ENCODE results near the gene TP53INP2. TPM values are rescaled to one million over a fixed set of nuclear protein-coding genes. Genes with fewer than 3 reads are reported as not detected.

The TP53INP2 gene
- total and polyA plus RNA-seq, 2 donors (not counting 1 experiment from before 2014, with no cell fraction given) = 7.7 to 14.7 TPM

GRCh38 chr20:34750484-34750883, 46.3 kb downstream of the TP53INP2 start:
- no peak overlapping the region for H3K27ac Mint-ChIP-seq
- H3K36me3 ChIP-seq (replicated peaks in 1 of 2; ENCODE audit: control extremely low read depth in 1 of 2, control insufficient read depth in 1 of 2, extremely low read depth in 1 of 2, insufficient read depth in 2 of 2, low read length in 1 of 2) = peaks cover 23 to 43% of the 10 kb centered on the region in 2 experiments
- DNase-seq = no peak

GRCh38 chr20:34751453-34751852, 47.3 kb downstream of the TP53INP2 start:
- no peak overlapping the region for H3K27ac Mint-ChIP-seq
- CTCF ChIA-PET = interaction anchor here (1.1 kb wide), 1 partner anchor 439 kb away, joined by 3 read pairs; no protein-coding TSS in a partner anchor
- POLR2A ChIA-PET = interaction anchor here (0.6 kb wide), 1 partner anchor 38 kb away, joined by 3 read pairs; no protein-coding TSS in a partner anchor

More at GRCh38 chr20:34750484-34750883, 46.3 kb downstream of the TP53INP2 start:
- H3K4me3 Mint-ChIP-seq = no peak overlapping the region
- no peak overlapping the region for H3K4me3 ChIP-seq (ENCODE audit: control extremely low read depth in 1 of 5, extremely low read depth in 1 of 5, insufficient read depth in 1 of 5, low read depth in 2 of 5, low read length in 4 of 5)
- no peaks in the 10 kb centered on the region for H4K20me1 ChIP-seq (ENCODE audit: control insufficient read depth, insufficient read depth, low read length, poor library complexity, severe bottlenecking)
- TF ChIP-seq CTCF (IDR thresholded peaks at IDR 0.05) (no peak), EZH2 (IDR thresholded peaks at IDR 0.05; ENCODE audit: borderline replicate concordance, insufficient read depth, low read depth, low read length, poor library complexity, severe bottlenecking) (no peak)
- POLR2A ChIA-PET = no interaction called here
- no peaks in the 10 kb centered on the region for H3K9me3 ChIP-seq (ENCODE audit: control extremely low read depth in 1 of 3, control insufficient read depth in 2 of 3, insufficient read depth in 1 of 3, low read length in 2 of 3)
- no peak overlapping the region for H3K4me2 ChIP-seq (replicated peaks; ENCODE audit: low read depth, low read length, poor library complexity, severe bottlenecking)
- CTCF ChIA-PET = interaction anchor here (0.6 kb wide), 1 partner anchor 560 kb away, joined by 3 read pairs; no protein-coding TSS in a partner anchor
- H3K79me2 ChIP-seq (ENCODE audit: control insufficient read depth, insufficient read depth, low read length) = no peaks in the 10 kb centered on the region
- WGBS (ENCODE audit: insufficient coverage) = 100% methylated on average over 1 of the region's 2 CpGs
- H3K4me1 Mint-ChIP-seq = no peaks in the 10 kb centered on the region
- H3K27me3 ChIP-seq (replicated peaks in 1 of 4; ENCODE audit: control extremely low read depth in 1 of 4, control insufficient read depth in 3 of 4, insufficient read depth in 4 of 4, low read length in 3 of 4) = no peaks in the 10 kb centered on the region
- H3K27me3 Mint-ChIP-seq = no peaks in the 10 kb centered on the region
- H3K9me3 Mint-ChIP-seq (ENCODE audit: insufficient read depth) = no peaks in the 10 kb centered on the region
- no peak overlapping the region for H3K9ac ChIP-seq (ENCODE audit: low read length)
- H3K27ac ChIP-seq (ENCODE audit: low read length in 2 of 2) = no peak overlapping the region
- intact Hi-C loops (cut with micrococcal nuclease) = no loop called here
- no peak overlapping the region for H2AFZ ChIP-seq (ENCODE audit: insufficient read depth, low read depth, low read length, poor library complexity, severe bottlenecking)
- no peak for ATAC-seq (ENCODE audit: low read depth)
- H3K4me1 ChIP-seq (ENCODE audit: control insufficient read depth in 2 of 2, insufficient read depth in 2 of 2, low read length in 2 of 2) = no peaks in the 10 kb centered on the region

More at GRCh38 chr20:34751453-34751852, 47.3 kb downstream of the TP53INP2 start:
- H3K4me1 Mint-ChIP-seq = no peaks in the 10 kb centered on the region
- Histone ChIP-seq H3K27me3 (replicated peaks in 1 of 4; ENCODE audit: control extremely low read depth in 1 of 4, control insufficient read depth in 3 of 4, insufficient read depth in 4 of 4, low read length in 3 of 4) (no peaks in the 10 kb centered on the region), H3K36me3 (replicated peaks in 1 of 2; ENCODE audit: control extremely low read depth in 1 of 2, control insufficient read depth in 1 of 2, extremely low read depth in 1 of 2, insufficient read depth in 2 of 2, low read length in 1 of 2) (peaks cover 26 to 37% of the 10 kb centered on the region in 2 experiments), H2AFZ (ENCODE audit: insufficient read depth, low read depth, low read length, poor library complexity, severe bottlenecking) (no peak overlapping the region), H3K9ac (ENCODE audit: low read length) (no peak overlapping the region), H3K4me1 (ENCODE audit: control insufficient read depth in 2 of 2, insufficient read depth in 2 of 2, low read length in 2 of 2) (no peaks in the 10 kb centered on the region), H3K27ac (ENCODE audit: low read length in 2 of 2) (no peak overlapping the region), H3K4me3 (ENCODE audit: control extremely low read depth in 1 of 5, extremely low read depth in 1 of 5, insufficient read depth in 1 of 5, low read depth in 2 of 5, low read length in 4 of 5) (no peak overlapping the region), H4K20me1 (ENCODE audit: control insufficient read depth, insufficient read depth, low read length, poor library complexity, severe bottlenecking) (no peaks in the 10 kb centered on the region), H3K4me2 (replicated peaks; ENCODE audit: low read depth, low read length, poor library complexity, severe bottlenecking) (no peak overlapping the region), H3K79me2 (ENCODE audit: control insufficient read depth, insufficient read depth, low read length) (no peaks in the 10 kb centered on the region), H3K9me3 (ENCODE audit: control extremely low read depth in 1 of 3, control insufficient read depth in 2 of 3, insufficient read depth in 1 of 3, low read length in 2 of 3) (no peaks in the 10 kb centered on the region)
- DNase-seq = no peak
- no peaks in the 10 kb centered on the region for H3K9me3 Mint-ChIP-seq (ENCODE audit: insufficient read depth)
- no CpG with 5 or more reads among the region's 3 CpGs for WGBS (ENCODE audit: insufficient coverage)
- no peak for TF ChIP-seq CTCF (IDR thresholded peaks at IDR 0.05)
- no peak for TF ChIP-seq EZH2 (IDR thresholded peaks at IDR 0.05; ENCODE audit: borderline replicate concordance, insufficient read depth, low read depth, low read length, poor library complexity, severe bottlenecking)
- intact Hi-C loops (cut with micrococcal nuclease) = no loop called here
- no peak overlapping the region for H3K4me3 Mint-ChIP-seq
- H3K27me3 Mint-ChIP-seq = no peaks in the 10 kb centered on the region
- ATAC-seq (ENCODE audit: low read depth) = no peak
